Measurements from ENCODE around the gene CRACDL. TPM values are rescaled to one million over a fixed set of nuclear protein-coding genes. Genes with fewer than 3 reads are reported as not detected.

CRACDL gene
- total and polyA plus RNA-seq, 2 of the 13 experiments (the other 11 are each of a cell fraction or from before 2014, with no cell fraction given): 0.15 to 0.26 TPM

DNA sequence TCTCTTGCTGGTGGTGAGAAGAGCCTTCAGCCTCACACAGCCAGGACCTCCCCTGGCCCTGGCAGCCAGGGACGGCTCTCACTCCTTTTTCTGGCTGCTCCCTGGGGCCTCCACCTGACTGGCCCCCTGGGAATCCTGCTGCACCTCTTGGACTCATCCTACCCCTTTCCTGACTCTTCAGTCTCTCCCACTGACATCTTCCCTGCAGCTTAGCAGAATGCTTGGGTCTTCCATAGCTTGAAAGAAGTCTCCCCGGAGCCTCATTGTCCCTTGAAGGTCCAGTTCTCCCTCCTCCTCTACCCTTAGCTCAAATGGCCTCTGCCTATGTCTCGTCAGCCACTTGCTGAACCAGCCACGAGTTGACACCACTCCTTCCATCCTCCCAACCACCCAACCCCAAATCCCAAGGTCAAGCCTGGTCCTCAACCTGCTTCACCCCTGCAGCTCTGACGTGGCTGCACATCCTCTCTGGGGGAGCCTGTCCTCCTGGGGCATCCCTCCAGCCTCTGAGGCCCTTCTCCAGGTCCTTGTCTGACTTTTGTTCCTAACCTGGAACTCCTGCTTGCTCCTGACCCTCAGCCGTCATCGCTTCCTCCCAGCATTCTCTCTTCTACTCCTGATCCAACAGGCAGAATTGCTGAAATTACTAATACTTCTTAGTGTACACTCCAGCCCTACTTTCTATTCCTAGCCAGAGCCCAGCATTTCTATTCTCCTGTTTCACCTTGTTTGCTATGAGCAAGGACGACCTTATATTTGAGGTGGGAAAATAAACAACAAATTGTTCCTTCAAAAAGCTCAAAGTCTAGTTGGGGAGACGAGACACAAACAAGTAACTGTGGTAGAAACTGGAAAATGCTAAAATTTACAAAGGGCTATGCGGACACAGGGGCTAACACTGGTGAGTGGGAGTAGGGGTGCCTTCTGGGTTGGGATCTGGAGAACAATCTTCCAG, 136.4 kb downstream of the CRACDL start (continued):
- TF ChIP-seq, protein P1, sequence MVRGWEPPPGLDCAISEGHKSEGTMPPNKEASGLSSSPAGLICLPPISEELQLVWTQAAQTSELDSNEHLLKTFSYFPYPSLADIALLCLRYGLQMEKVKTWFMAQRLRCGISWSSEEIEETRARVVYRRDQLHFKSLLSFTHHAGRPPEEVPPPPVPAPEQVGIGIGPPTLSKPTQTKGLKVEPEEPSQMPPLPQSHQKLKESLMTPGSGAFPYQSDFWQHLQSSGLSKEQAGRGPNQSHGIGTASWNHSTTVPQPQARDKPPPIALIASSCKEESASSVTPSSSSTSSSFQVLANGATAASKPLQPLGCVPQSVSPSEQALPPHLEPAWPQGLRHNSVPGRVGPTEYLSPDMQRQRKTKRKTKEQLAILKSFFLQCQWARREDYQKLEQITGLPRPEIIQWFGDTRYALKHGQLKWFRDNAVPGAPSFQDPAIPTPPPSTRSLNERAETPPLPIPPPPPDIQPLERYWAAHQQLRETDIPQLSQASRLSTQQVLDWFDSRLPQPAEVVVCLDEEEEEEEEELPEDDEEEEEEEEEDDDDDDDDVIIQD (CRISPR knock-in tag; IDR thresholded peaks at IDR 0.05; ENCODE audit: low read depth): no peak; the same call in 1 of the 2 replicates
- peak; percentile 26 for TF ChIP-seq ZNF878 (CRISPR knock-in tag; IDR thresholded peaks at IDR 0.05)
- peak; percentile 51; the same call in 1 of the 2 replicates for TF ChIP-seq MTA1 (CRISPR knock-in tag; IDR thresholded peaks at IDR 0.05; ENCODE audit: borderline replicate concordance)
- TF ChIP-seq ZNF547 (CRISPR knock-in tag; IDR thresholded peaks at IDR 0.05): 0 out of 2 replicates have a peak, but pooled peaks have one; percentile 49
- TF ChIP-seq, protein P2, sequence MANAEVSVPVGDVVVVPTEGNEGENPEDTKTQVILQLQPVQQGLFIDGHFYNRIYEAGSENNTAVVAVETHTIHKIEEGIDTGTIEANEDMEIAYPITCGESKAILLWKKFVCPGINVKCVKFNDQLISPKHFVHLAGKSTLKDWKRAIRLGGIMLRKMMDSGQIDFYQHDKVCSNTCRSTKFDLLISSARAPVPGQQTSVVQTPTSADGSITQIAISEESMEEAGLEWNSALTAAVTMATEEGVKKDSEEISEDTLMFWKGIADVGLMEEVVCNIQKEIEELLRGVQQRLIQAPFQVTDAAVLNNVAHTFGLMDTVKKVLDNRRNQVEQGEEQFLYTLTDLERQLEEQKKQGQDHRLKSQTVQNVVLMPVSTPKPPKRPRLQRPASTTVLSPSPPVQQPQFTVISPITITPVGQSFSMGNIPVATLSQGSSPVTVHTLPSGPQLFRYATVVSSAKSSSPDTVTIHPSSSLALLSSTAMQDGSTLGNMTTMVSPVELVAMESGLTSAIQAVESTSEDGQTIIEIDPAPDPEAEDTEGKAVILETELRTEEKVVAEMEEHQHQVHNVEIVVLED (CRISPR knock-in tag; IDR thresholded peaks at IDR 0.05; ENCODE audit: borderline replicate concordance): peak; percentile 23
- TF ChIP-seq RARG (CRISPR knock-in tag; IDR thresholded peaks at IDR 0.05; ENCODE audit: low read depth): no peak
- peak; percentile 51 for TF ChIP-seq ZNF781 (CRISPR knock-in tag; IDR thresholded peaks at IDR 0.05; ENCODE audit: borderline replicate concordance, not compliant biosample characterization)
- no peak for TF ChIP-seq ZNF484 (CRISPR knock-in tag; IDR thresholded peaks at IDR 0.05; ENCODE audit: borderline replicate concordance, low read depth)
- TF ChIP-seq XRCC5 (optimal IDR thresholded peaks at IDR 0.05; ENCODE audit: low read length): no peak
- 0 out of 2 replicates have a peak, but pooled peaks have one; percentile 13 for TF ChIP-seq ZNF788 (CRISPR knock-in tag; IDR thresholded peaks at IDR 0.05; ENCODE audit: borderline replicate concordance)
- 0 out of 2 replicates have a peak, but pooled peaks have one; percentile 26 for TF ChIP-seq JUND (CRISPR knock-in tag; IDR thresholded peaks at IDR 0.05)
- TF ChIP-seq, protein P3, sequence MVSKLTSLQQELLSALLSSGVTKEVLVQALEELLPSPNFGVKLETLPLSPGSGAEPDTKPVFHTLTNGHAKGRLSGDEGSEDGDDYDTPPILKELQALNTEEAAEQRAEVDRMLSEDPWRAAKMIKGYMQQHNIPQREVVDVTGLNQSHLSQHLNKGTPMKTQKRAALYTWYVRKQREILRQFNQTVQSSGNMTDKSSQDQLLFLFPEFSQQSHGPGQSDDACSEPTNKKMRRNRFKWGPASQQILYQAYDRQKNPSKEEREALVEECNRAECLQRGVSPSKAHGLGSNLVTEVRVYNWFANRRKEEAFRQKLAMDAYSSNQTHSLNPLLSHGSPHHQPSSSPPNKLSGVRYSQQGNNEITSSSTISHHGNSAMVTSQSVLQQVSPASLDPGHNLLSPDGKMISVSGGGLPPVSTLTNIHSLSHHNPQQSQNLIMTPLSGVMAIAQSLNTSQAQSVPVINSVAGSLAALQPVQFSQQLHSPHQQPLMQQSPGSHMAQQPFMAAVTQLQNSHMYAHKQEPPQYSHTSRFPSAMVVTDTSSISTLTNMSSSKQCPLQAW (CRISPR knock-in tag; IDR thresholded peaks at IDR 0.05): peak; percentile 54; the same call in 1 of the 2 replicates
- 0 out of 2 replicates have a peak, but pooled peaks have one; percentile 19 for TF ChIP-seq REPIN1 (CRISPR knock-in tag; IDR thresholded peaks at IDR 0.05; ENCODE audit: borderline replicate concordance, low read depth)
- no peak for TF ChIP-seq ZNF724P (CRISPR knock-in tag; IDR thresholded peaks at IDR 0.05; ENCODE audit: borderline replicate concordance)
- peak; percentile 1; the same call in 1 of the 2 replicates for TF ChIP-seq ZNF350 (CRISPR knock-in tag; IDR thresholded peaks at IDR 0.05; ENCODE audit: borderline replicate concordance, low read depth)
- TF ChIP-seq, protein P4, sequence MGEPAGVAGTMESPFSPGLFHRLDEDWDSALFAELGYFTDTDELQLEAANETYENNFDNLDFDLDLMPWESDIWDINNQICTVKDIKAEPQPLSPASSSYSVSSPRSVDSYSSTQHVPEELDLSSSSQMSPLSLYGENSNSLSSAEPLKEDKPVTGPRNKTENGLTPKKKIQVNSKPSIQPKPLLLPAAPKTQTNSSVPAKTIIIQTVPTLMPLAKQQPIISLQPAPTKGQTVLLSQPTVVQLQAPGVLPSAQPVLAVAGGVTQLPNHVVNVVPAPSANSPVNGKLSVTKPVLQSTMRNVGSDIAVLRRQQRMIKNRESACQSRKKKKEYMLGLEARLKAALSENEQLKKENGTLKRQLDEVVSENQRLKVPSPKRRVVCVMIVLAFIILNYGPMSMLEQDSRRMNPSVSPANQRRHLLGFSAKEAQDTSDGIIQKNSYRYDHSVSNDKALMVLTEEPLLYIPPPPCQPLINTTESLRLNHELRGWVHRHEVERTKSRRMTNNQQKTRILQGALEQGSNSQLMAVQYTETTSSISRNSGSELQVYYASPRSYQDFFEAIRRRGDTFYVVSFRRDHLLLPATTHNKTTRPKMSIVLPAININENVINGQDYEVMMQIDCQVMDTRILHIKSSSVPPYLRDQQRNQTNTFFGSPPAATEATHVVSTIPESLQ (CRISPR knock-in tag; conservative IDR thresholded peaks at IDR 0.05): 0 out of 2 replicates have a peak, but pooled peaks have one; percentile 20
- no peak for TF ChIP-seq SOX6 (IDR thresholded peaks at IDR 0.05)
- peak; percentile 66; the same call in 1 of the 2 replicates for TF ChIP-seq SOX6 (CRISPR knock-in tag; IDR thresholded peaks at IDR 0.05)
- TF ChIP-seq NR2F6 (IDR thresholded peaks at IDR 0.05): no peak
- no peak for TF ChIP-seq NR2F6 (CRISPR knock-in tag; IDR thresholded peaks at IDR 0.05)
- TF ChIP-seq GATAD1 (CRISPR knock-in tag; IDR thresholded peaks at IDR 0.05): 0 out of 2 replicates have a peak, but pooled peaks have one; percentile 21
- TF ChIP-seq RARA (CRISPR knock-in tag; IDR thresholded peaks at IDR 0.05): peak; percentile 51; the same call in 1 of the 2 replicates
